GM21825 (cell line): Measurements from ENCODE around the gene SYMPK.

Source experiments
- ATAC-seq: cut with Tn5 transposase; IDR thresholded peaks from one replicate; pipeline ENCODE4 v1.9.1; 2021; ENCODE audit warnings: mild to moderate bottlenecking, moderate library complexity; ENCODE audit not compliant: unreplicated experiment

Gene SYMPK

GRCh38 chr19:45826934-45827333 is 36.0 kb downstream of the SYMPK start:
- ATAC-seq, result no peak

GRCh38 chr19:45825917-45826893 is 36.7 kb downstream of the SYMPK start:
- ATAC-seq, result no peak

- no peak for ATAC-seq
These were observed 37.7 kb downstream of the SYMPK start for GRCh38 chr19:45825263-45825605.

- ATAC-seq, result no peak
These were observed 38.2 kb downstream of the SYMPK start for GRCh38 chr19:45824531-45825262.

GRCh38 chr19:45824041-45824471 is 38.9 kb downstream of the SYMPK start:
- ATAC-seq, result no peak

- no peak for ATAC-seq
These were observed 39.8 kb downstream of the SYMPK start for GRCh38 chr19:45823182-45823581.

GRCh38 chr19:45822716-45823115 is 40.2 kb downstream of the SYMPK start:
- no peak for ATAC-seq

- no peak for ATAC-seq
These were observed 41.4 kb downstream of the SYMPK start for GRCh38 chr19:45821570-45821969.

GRCh38 chr19:45821103-45821521 is 41.8 kb downstream of the SYMPK start:
- no peak for ATAC-seq

GRCh38 chr19:45820413-45821102 is 42.4 kb downstream of the SYMPK start:
- no peak for ATAC-seq

GRCh38 chr19:45819769-45820168 is 43.2 kb downstream of the SYMPK start:
- no peak for ATAC-seq

GRCh38 chr19:45817725-45818301 is 45.1 kb downstream of the SYMPK start:
- ATAC-seq, result no peak

- peak; percentile 78 for ATAC-seq
These were observed 45.8 kb downstream of the SYMPK start for GRCh38 chr19:45817010-45817724.

GRCh38 chr19:45816236-45817009 is 46.5 kb downstream of the SYMPK start:
- no peak for ATAC-seq

GRCh38 chr19:45815481-45816216 is 47.3 kb downstream of the SYMPK start:
- no peak for ATAC-seq

GRCh38 chr19:45814851-45815480 is 48.0 kb downstream of the SYMPK start, which contains the start of gene RSPH6A:
Gene RSPH6A (minus strand): TSS chr19:45815308. CDS start chr19:45815176, 132 bp downstream.
- no peak for ATAC-seq

- ATAC-seq, result no peak
These were observed 48.7 kb downstream of the SYMPK start for GRCh38 chr19:45814166-45814780.

GRCh38 chr19:45812297-45812696 is 50.6 kb downstream of the SYMPK start:
- no peak for ATAC-seq
